Ishikawa (cell line): ENCODE data around the gene ZNF782.

Experiments
- CEBPB ChIP-seq: IDR thresholded peaks from 2 replicates; pipeline ENCODE4 v1.6.1; 2012
- CREB1 ChIP-seq: IDR thresholded peaks from 2 replicates; pipeline ENCODE4 v1.6.1; 2012; ENCODE audit warnings: low read depth
- EGR1 ChIP-seq: IDR thresholded peaks from 2 replicates; pipeline ENCODE4 v1.6.1; 2012
- EP300 ChIP-seq: IDR thresholded peaks from 2 replicates; pipeline ENCODE4 v1.6.1; 2012; ENCODE audit warnings: borderline replicate concordance
- FOXM1 ChIP-seq: IDR thresholded peaks from 2 replicates; pipeline ENCODE4 v1.6.1; 2012; ENCODE audit warnings: low read depth, borderline replicate concordance
- MAX ChIP-seq: IDR thresholded peaks from 2 replicates; pipeline ENCODE4 v1.6.1; 2012
- NFIC ChIP-seq: IDR thresholded peaks from 2 replicates; pipeline ENCODE4 v1.6.1; 2012
- RAD21 ChIP-seq: IDR thresholded peaks from 2 replicates; pipeline ENCODE4 v1.6.1; 2012; ENCODE audit warnings: low read depth
- REST ChIP-seq: IDR thresholded peaks from 2 replicates; pipeline ENCODE4 v1.6.1; 2012; ENCODE audit warnings: low read depth, mild to moderate bottlenecking
- TAF1 ChIP-seq: IDR thresholded peaks from 2 replicates; pipeline ENCODE4 v1.6.1; 2012; ENCODE audit warnings: low read depth, mild to moderate bottlenecking
- TCF12 ChIP-seq: IDR thresholded peaks from 2 replicates; pipeline ENCODE4 v1.6.1; 2012; ENCODE audit warnings: low read depth
- TEAD4 ChIP-seq: IDR thresholded peaks from 2 replicates; pipeline ENCODE4 v1.6.1; 2012
- USF1 ChIP-seq: IDR thresholded peaks from 2 replicates; pipeline ENCODE4 v1.6.1; 2012
- YY1 ChIP-seq: IDR thresholded peaks from 2 replicates; pipeline ENCODE4 v1.6.1; 2012; ENCODE audit warnings: low read depth
- ZBTB7A ChIP-seq: IDR thresholded peaks from 2 replicates; pipeline ENCODE4 v1.6.1; 2012; ENCODE audit warnings: low read depth

ZNF782 gene

GRCh38 chr9:96859461-96860198 is 5.3 kb upstream of the ZNF782 start:
- no peak for TF ChIP-seq MAX
- no peak for TF ChIP-seq TEAD4
- TF ChIP-seq EP300 = no peak
- no peak for TF ChIP-seq TAF1
- TF ChIP-seq FOXM1 = no peak
- no peak for TF ChIP-seq RAD21
- no peak for TF ChIP-seq REST
- no peak for TF ChIP-seq YY1
- TF ChIP-seq CREB1 = no peak
- TF ChIP-seq NFIC = no peak
- TF ChIP-seq USF1 = no peak
- no peak for TF ChIP-seq TCF12
- TF ChIP-seq EGR1 = no peak
- no peak for TF ChIP-seq ZBTB7A
- TF ChIP-seq CEBPB = no peak

GRCh38 chr9:96858670-96859069 is 4.4 kb upstream of the ZNF782 start:
- TF ChIP-seq USF1 (no peak), CREB1 (no peak), TCF12 (no peak), FOXM1 (no peak), MAX (no peak), REST (no peak), EP300 (no peak), RAD21 (no peak), CEBPB (no peak), YY1 (no peak), TEAD4 (no peak), TAF1 (no peak), ZBTB7A (no peak), NFIC (no peak), EGR1 (no peak)

- no peak for TF ChIP-seq FOXM1
- TF ChIP-seq CEBPB = no peak
Measured at GRCh38 chr9:96858018-96858573, 3.8 kb upstream of the ZNF782 start.

- TF ChIP-seq RAD21 (peak; percentile 89), MAX (peak; percentile 47; the same call in 1 of the 2 replicates), TAF1 (no peak)
Measured at GRCh38 chr9:96856363-96857286, 2.3 kb upstream of the ZNF782 start.

DNA sequence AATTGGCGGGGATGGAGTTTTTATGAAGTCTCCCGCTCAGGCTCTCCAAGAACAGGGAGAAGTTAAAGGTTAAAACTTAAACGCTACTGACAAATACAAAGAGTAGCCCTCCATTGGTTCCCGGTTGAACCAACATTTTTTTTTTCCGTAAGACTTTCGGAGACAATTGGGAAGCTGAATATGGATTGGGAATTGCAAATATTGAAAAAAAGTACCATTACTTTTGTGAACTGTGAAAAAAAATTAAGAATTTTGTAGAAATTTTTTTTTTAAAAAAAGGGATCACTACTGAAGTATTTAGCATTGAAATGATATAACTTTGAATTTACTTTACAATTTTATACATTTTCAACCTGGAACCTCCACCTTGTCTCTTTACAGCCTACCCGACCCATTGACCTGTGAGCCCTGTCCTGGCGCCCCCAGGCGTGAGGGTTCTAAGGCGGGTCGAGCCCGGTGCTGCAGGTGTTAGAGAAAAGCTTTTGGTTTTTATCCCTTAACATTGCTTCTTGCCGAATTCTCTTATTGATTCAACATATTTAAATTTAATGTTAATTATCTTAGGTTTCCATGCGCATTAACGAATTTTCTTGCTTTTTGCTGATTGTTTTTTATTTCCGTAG is 448 bp upstream of the ZNF782 start:
- TF ChIP-seq ZBTB7A = no peak
